ENCODE measurements around the gene ELOB. TPM values are rescaled to one million over a fixed set of nuclear protein-coding genes. Genes with fewer than 3 reads are reported as not detected.

ELOB gene
- total and polyA plus RNA-seq, 2 of the 8 experiments (the other 6 are each of a cell fraction or from before 2014, with no cell fraction given): 237 to 1,357 TPM

- no peak overlapping the region for H2AK5ac ChIP-seq (ENCODE audit: low read depth, low read length)
- peaks cover 0 to 1% of the 10 kb centered on the region in 2 experiments for H4K20me1 ChIP-seq (replicated peaks in 1 of 2; ENCODE audit: control insufficient read depth in 1 of 2, insufficient read depth in 2 of 2, low read length in 2 of 2)
- H3K4me1 ChIP-seq (replicated peaks in 1 of 4; ENCODE audit: control insufficient read depth in 3 of 4, insufficient read depth in 4 of 4, low read length in 3 of 4): no peaks in the 10 kb centered on the region
- ChIA-PET POLR2A (ENCODE audit: partially characterized antibody) (interaction anchor here (1.3 to 2.5 kb wide), 6 partner anchors 11 to 42 kb away, joined by 3 to 20 read pairs (median 4); partner anchors contain the start of gene SRRM2), CTCF (ENCODE audit: partially characterized antibody) (interaction anchor here (1.6 kb wide), 1 partner anchor 142 kb away, joined by 3 read pairs; no protein-coding TSS in a partner anchor)
- H2BK15ac ChIP-seq (ENCODE audit: low read length): no peak overlapping the region
- no peak overlapping the region for H2BK5ac ChIP-seq (ENCODE audit: low read depth, low read length)
- H3K27me3 ChIP-seq (replicated peaks in 1 of 4; ENCODE audit: control insufficient read depth in 3 of 4, extremely low read depth in 1 of 4, insufficient read depth in 3 of 4, low read length in 3 of 4): no peaks in the 10 kb centered on the region; a peak in 1 of 7 replicates
- 91% methylated on average over 7 of the region's 7 CpGs; no CpG with 5 or more reads in 1 of the 2 experiments for WGBS, 2 experiments (ENCODE audit: extremely low coverage in 1 of 2, insufficient coverage in 1 of 2, insufficient read length in 1 of 2, insufficient replicate concordance in 2 of 2, low coverage in 1 of 2, low lambda C conversion rate in 2 of 2, missing lambda C conversion rate in 1 of 2)
- TF ChIP-seq POLR2AphosphoS5 (IDR thresholded peaks at IDR 0.05; ENCODE audit: low read depth, low read length): no peak
- TF ChIP-seq KDM1A (IDR thresholded peaks at IDR 0.05; ENCODE audit: borderline replicate concordance, low read length): no peak
- TF ChIP-seq RAD21 (IDR thresholded peaks at IDR 0.05 in 1 of 2, conservative IDR thresholded peaks at IDR 0.05 in 1 of 2; ENCODE audit: low read depth in 2 of 2, low read length in 2 of 2): no peak
- no peak for TF ChIP-seq TBP (IDR thresholded peaks at IDR 0.05; ENCODE audit: low read depth, low read length)
- TF ChIP-seq MAFK (IDR thresholded peaks at IDR 0.05; ENCODE audit: low read depth, low read length): no peak
- no peak for TF ChIP-seq SUZ12 (IDR thresholded peaks at IDR 0.05; ENCODE audit: low read length)
- no peaks in the 10 kb centered on the region for H3K9me3 ChIP-seq (ENCODE audit: insufficient read depth in 2 of 2, low read depth in 1 of 2, low read length in 1 of 2)
- no peaks in the 10 kb centered on the region for H3K79me1 ChIP-seq (ENCODE audit: low read depth, low read length)
- H3K9ac ChIP-seq (replicated peaks in 1 of 4; ENCODE audit: extremely low read depth in 1 of 4, low read depth in 3 of 4, low read length in 3 of 4): no peak overlapping the region
- H2BK120ac ChIP-seq (replicated peaks; ENCODE audit: low read depth, low read length): no peak overlapping the region
- no peak overlapping the region for H4K8ac ChIP-seq (ENCODE audit: extremely low read depth, insufficient read depth, low read length)
- H3K14ac ChIP-seq (ENCODE audit: insufficient read length): no peak overlapping the region
- no peak overlapping the region for H2BK20ac ChIP-seq (ENCODE audit: low read length)
- H4K5ac ChIP-seq (ENCODE audit: insufficient read length, low read depth, low read length): no peak overlapping the region
- H3K79me2 ChIP-seq (ENCODE audit: control insufficient read depth in 1 of 2, insufficient read depth in 2 of 2, low read length in 2 of 2): no peaks in the 10 kb centered on the region
- no peaks in the 10 kb centered on the region for H3K23me2 ChIP-seq (ENCODE audit: low read depth, low read length)
- H3K56ac ChIP-seq (replicated peaks; ENCODE audit: insufficient read length, low read depth, low read length): no peak overlapping the region
- H3K4me2 ChIP-seq (ENCODE audit: insufficient read depth in 1 of 2, low read depth in 2 of 2, low read length in 2 of 2): no peak overlapping the region
- no peak for DNase-seq (ENCODE audit: low read depth in 1 of 2, low spot score in 2 of 2)
- no peak for FAIRE-seq
- H4K91ac ChIP-seq (replicated peaks; ENCODE audit: insufficient read length, low read length): no peak overlapping the region
- H3K23ac ChIP-seq (ENCODE audit: insufficient read length): no peak overlapping the region
- H2BK12ac ChIP-seq (ENCODE audit: low read depth, low read length): no peak overlapping the region
- no peak overlapping the region for H3K4me3 ChIP-seq (ENCODE audit: extremely low read depth in 1 of 4, insufficient read depth in 2 of 4, low read depth in 3 of 4, low read length in 4 of 4)
- no peaks in the 10 kb centered on the region for H3K36me3 ChIP-seq (ENCODE audit: control insufficient read depth in 2 of 4, insufficient read depth in 4 of 4, low read length in 3 of 4)
- no peak overlapping the region for H3K4ac ChIP-seq (replicated peaks; ENCODE audit: insufficient read length, low read depth, low read length)
- H3K18ac ChIP-seq (ENCODE audit: extremely low read depth, low read length): no peak overlapping the region
- no peak overlapping the region for H3K27ac ChIP-seq (ENCODE audit: low read depth, low read length)
- no peak overlapping the region for H2AFZ ChIP-seq (ENCODE audit: low read length)
These were observed 49.0 kb downstream of the ELOB start for GRCh38 chr16:2728034-2728433.
